H1 (cell line): ENCODE results near the gene MYBPC3. TPM values are rescaled to one million over a fixed set of nuclear protein-coding genes. Genes with fewer than 3 reads are reported as not detected.

Experiments used
- CTCF ChIA-PET: fragments of 300-600 bp; sonication (Branson Sonifier 250); formaldehyde crosslinking; loops from one replicate; lab custom pipeline; 2021; ENCODE audit not compliant: partially characterized antibody; lab: Charles Lee
- POLR2A ChIA-PET: fragments of 300-600 bp; sonication (Branson Sonifier 250); formaldehyde crosslinking; loops from one replicate; lab custom pipeline; 2021; ENCODE audit warnings: inconsistent platforms; ENCODE audit not compliant: partially characterized antibody; lab: Charles Lee
- DNase-seq, 2 experiments: peaks; one replicate each; pipeline versions ENCODE4 v3.0.0 to v3.0.0-alpha.2; 2010 to 2022; ENCODE audit warnings: low spot score in 2 of 2, low read depth in 1 of 2, mixed read lengths in 1 of 2
- FAIRE-seq: peaks from 2 replicates; lab custom pipeline; 2011; peaks lifted over from hg19 to GRCh38; lab: Jason Lieb, UNC
- H2AFZ ChIP-seq: 2 replicates; pipeline ENCODE4 v1.8.1; 2012; ENCODE audit warnings: low read length, inconsistent platforms
- H2AK5ac ChIP-seq: 2 replicates; pipeline ENCODE4 v1.6.1; 2013; ENCODE audit warnings: low read depth, low read length
- H2BK120ac ChIP-seq: replicated peaks from 2 replicates; pipeline ENCODE3; 2013; ENCODE audit warnings: low read depth, low read length, inconsistent platforms
- H2BK12ac ChIP-seq: 2 replicates; pipeline ENCODE4 v1.6.1; 2013; ENCODE audit warnings: low read depth, low read length
- H2BK15ac ChIP-seq: 2 replicates; pipeline ENCODE4 v1.6.1; 2013; ENCODE audit warnings: low read length
- H2BK20ac ChIP-seq: 2 replicates; pipeline ENCODE4 v1.6.1; 2013; ENCODE audit warnings: low read length
- H2BK5ac ChIP-seq: 2 replicates; pipeline ENCODE4 v1.6.1; 2013; ENCODE audit warnings: low read depth, low read length
- H3K14ac ChIP-seq: 2 replicates; pipeline ENCODE4 v1.6.1; 2013; ENCODE audit warnings: inconsistent platforms; ENCODE audit not compliant: insufficient read length
- H3K18ac ChIP-seq: 2 replicates; pipeline ENCODE4 v1.6.1; 2013; ENCODE audit warnings: low read length; ENCODE audit errors: extremely low read depth
- H3K23ac ChIP-seq: 2 replicates; pipeline ENCODE4 v1.6.1; 2013; ENCODE audit warnings: inconsistent platforms; ENCODE audit not compliant: insufficient read length
- H3K23me2 ChIP-seq: 2 replicates; pipeline ENCODE4 v1.6.1; 2013; ENCODE audit warnings: low read depth, low read length
- H3K27ac ChIP-seq: 2 replicates; pipeline ENCODE4 v1.6.1; 2011; ENCODE audit warnings: low read depth, low read length, inconsistent platforms
- H3K27me3 ChIP-seq, 4 experiments: replicated peaks in 1 of 4; 1 replicate in 1 of 4; 2 replicates in 3 of 4; pipeline versions ENCODE4 v1.6.1 to v1.8.1; 2011 to 2013; ENCODE audit warnings: low read length in 3 of 4, mild to moderate bottlenecking in 3 of 4, inconsistent platforms in 2 of 4, mixed read lengths in 2 of 4, moderate library complexity in 1 of 4; ENCODE audit not compliant: control insufficient read depth in 3 of 4, insufficient read depth in 3 of 4; ENCODE audit errors: extremely low read depth in 1 of 4
- H3K36me3 ChIP-seq, 4 experiments: 2 replicates each; pipeline versions ENCODE4 v1.6.1 to v1.8.1; 2011 to 2013; ENCODE audit warnings: mild to moderate bottlenecking in 4 of 4, low read length in 3 of 4, moderate library complexity in 2 of 4, control low read depth in 1 of 4, inconsistent platforms in 1 of 4; ENCODE audit not compliant: insufficient read depth in 4 of 4, control insufficient read depth in 2 of 4
- H3K4ac ChIP-seq: replicated peaks from 2 replicates; pipeline ENCODE3; 2013; ENCODE audit warnings: low read length, low read depth, mixed read lengths, inconsistent platforms; ENCODE audit not compliant: insufficient read length
- H3K4me1 ChIP-seq, 4 experiments: replicated peaks in 1 of 4; 1 replicate in 1 of 4; 2 replicates in 3 of 4; pipeline versions ENCODE4 v1.6.1 to v1.8.1; 2011 to 2013; ENCODE audit warnings: low read length in 3 of 4, inconsistent platforms in 2 of 4, mixed read lengths in 1 of 4; ENCODE audit not compliant: insufficient read depth in 4 of 4, control insufficient read depth in 3 of 4
- H3K4me2 ChIP-seq, 2 experiments: 2 replicates each; pipeline versions ENCODE4 v1.6.1 to v1.8.1; 2011 to 2013; ENCODE audit warnings: low read depth in 2 of 2, low read length in 2 of 2, control low read depth in 1 of 2, inconsistent platforms in 1 of 2, mild to moderate bottlenecking in 1 of 2; ENCODE audit not compliant: insufficient read depth in 1 of 2
- H3K4me3 ChIP-seq, 4 experiments: fragments of 200-600, 300-600 bp in 1 of 4; sonication (generic), shearing (Covaris generic), sonication (Bioruptor Twin) in 1 of 4; 2 replicates each; pipeline versions ENCODE4 v1.5.1 to v1.8.1; 2011 to 2016; ENCODE audit warnings: low read length in 4 of 4, low read depth in 3 of 4, control low read depth in 2 of 4, inconsistent platforms in 2 of 4, mild to moderate bottlenecking in 2 of 4, mixed read lengths in 1 of 4, moderate library complexity in 1 of 4; ENCODE audit not compliant: insufficient read depth in 2 of 4; ENCODE audit errors: extremely low read depth in 1 of 4
- H3K56ac ChIP-seq: replicated peaks from 2 replicates; pipeline ENCODE3; 2013; ENCODE audit warnings: low read depth, mild to moderate bottlenecking, mixed read lengths, low read length, inconsistent platforms; ENCODE audit not compliant: insufficient read length
- H3K79me1 ChIP-seq: 2 replicates; pipeline ENCODE4 v1.6.1; 2013; ENCODE audit warnings: low read depth, low read length, control low read depth
- H3K79me2 ChIP-seq, 2 experiments: 2 replicates each; pipeline versions ENCODE4 v1.6.1 to v1.8.1; 2012 to 2013; ENCODE audit warnings: low read length in 2 of 2, mild to moderate bottlenecking in 2 of 2, inconsistent platforms in 1 of 2; ENCODE audit not compliant: insufficient read depth in 2 of 2, control insufficient read depth in 1 of 2
- H3K9ac ChIP-seq, 4 experiments: replicated peaks in 1 of 4; 1 replicate in 1 of 4; 2 replicates in 3 of 4; pipeline versions ENCODE4 v1.6.1 to v1.8.1; 2011 to 2013; ENCODE audit warnings: low read depth in 3 of 4, low read length in 3 of 4, control low read depth in 2 of 4, mild to moderate bottlenecking in 2 of 4, moderate library complexity in 2 of 4, inconsistent platforms in 1 of 4; ENCODE audit errors: extremely low read depth in 1 of 4
- H3K9me3 ChIP-seq, 2 experiments: 2 replicates each; pipeline versions ENCODE4 v1.6.1 to v1.8.1; 2012 to 2013; ENCODE audit warnings: mild to moderate bottlenecking in 2 of 2, moderate library complexity in 2 of 2, control low read depth in 1 of 2, inconsistent platforms in 1 of 2, low read depth in 1 of 2, low read length in 1 of 2, mixed read lengths in 1 of 2; ENCODE audit not compliant: insufficient read depth in 2 of 2
- H4K20me1 ChIP-seq, 2 experiments: replicated peaks in 1 of 2; 2 replicates each; pipeline versions ENCODE3 to v1.8.1; 2011 to 2013; ENCODE audit warnings: inconsistent platforms in 2 of 2, low read length in 2 of 2, mild to moderate bottlenecking in 1 of 2; ENCODE audit not compliant: insufficient read depth in 2 of 2, control insufficient read depth in 1 of 2
- H4K5ac ChIP-seq: 2 replicates; pipeline ENCODE4 v1.6.1; 2013; ENCODE audit warnings: low read length, low read depth, mixed read lengths, inconsistent platforms; ENCODE audit not compliant: insufficient read length
- H4K8ac ChIP-seq: 2 replicates; pipeline ENCODE4 v1.8.0; 2013; ENCODE audit warnings: mild to moderate bottlenecking, moderate library complexity, low read length, inconsistent platforms; ENCODE audit not compliant: insufficient read depth; ENCODE audit errors: extremely low read depth
- H4K91ac ChIP-seq: replicated peaks from 2 replicates; pipeline ENCODE3; 2013; ENCODE audit warnings: low read length, mixed read lengths, inconsistent platforms; ENCODE audit not compliant: insufficient read length
- CBX5 ChIP-seq: fragments of 300-800, 300-1000 bp; sonication (generic); IDR thresholded peaks from 2 replicates; pipeline ENCODE4 v1.7.1; 2016; ENCODE audit warnings: antibody characterized with exemption, low read length, low read depth
- CEBPB ChIP-seq: IDR thresholded peaks from 2 replicates; pipeline ENCODE4 v1.6.1; 2012; ENCODE audit warnings: low read depth, low read length
- EGR1 ChIP-seq: IDR thresholded peaks from 2 replicates; pipeline ENCODE4 v1.6.1; 2011; ENCODE audit warnings: low read depth, low read length, borderline replicate concordance
- EP300 ChIP-seq, 2 experiments: IDR thresholded peaks; 1 replicate in 1 of 2; 2 replicates in 1 of 2; pipeline ENCODE4 v1.6.1; 2011 to 2012; ENCODE audit warnings: low read depth in 2 of 2, low read length in 2 of 2, mild to moderate bottlenecking in 2 of 2, borderline replicate concordance in 1 of 2, inconsistent platforms in 1 of 2, moderate library complexity in 1 of 2
- NRF1 ChIP-seq: IDR thresholded peaks from 2 replicates; pipeline ENCODE4 v1.6.1; 2011; ENCODE audit warnings: mild to moderate bottlenecking, low read depth, low read length, improper control_type of control experiment
- WGBS, 2 experiments: shearing (Covaris generic) in 1 of 2; methylation state at CpG; one replicate each; pipeline versions ENCODE4 v1.1.6 to v1.1.7; 2013 to 2015; ENCODE audit warnings: low lambda C conversion rate in 2 of 2, mixed read lengths in 2 of 2, inconsistent platforms in 1 of 2, low coverage in 1 of 2, missing lambda C conversion rate in 1 of 2; ENCODE audit not compliant: insufficient replicate concordance in 2 of 2, insufficient coverage in 1 of 2, insufficient read length in 1 of 2; ENCODE audit errors: extremely low coverage in 1 of 2, missing lambda C conversion rate in 1 of 2; 5-methylcytosine and 5-hydroxymethylcytosine counted together
- polyA plus RNA-seq, 7 experiments: library from polyadenylated mRNA; depleted of rRNA in 3 of 7; stranded (reverse) in 5 of 7; unstranded in 2 of 7; fragments of >200 nt in 5 of 7; fragments of 200-250 nt in 2 of 7; gene quantifications; 1 replicate in 5 of 7; 2 replicates in 1 of 7; 4 replicates in 1 of 7; pipeline versions ENCODE4 v1.2.1 to v1.2.3, GENCODE V29; 2011 to 2013; ENCODE audit warnings: missing spikeins in 2 of 7, mixed read lengths in 2 of 7
- total RNA-seq: library from RNA; stranded (reverse); fragmentation: NEBNext Ultra II Directional; extraction: Animal tissue kit (Norgen Biotek cat#: 25700); gene quantifications from 2 replicates; pipeline ENCODE4 v1.2.1, GENCODE V29; 2021
- TF ChIP-seq, protein P1 (sequence below), 3 experiments: IDR thresholded peaks; 1 replicate in 2 of 3; 2 replicates in 1 of 3; pipeline versions ENCODE4 v1.5.1 to v1.6.1; 2011; ENCODE audit warnings: low read length in 3 of 3, mild to moderate bottlenecking in 3 of 3, inconsistent platforms in 2 of 3, low read depth in 1 of 3, moderate library complexity in 1 of 3; ENCODE audit not compliant: insufficient read depth in 1 of 3; ENCODE audit errors: control extremely low read depth in 1 of 3
- TF ChIP-seq, protein P2 (sequence below): IDR thresholded peaks from 2 replicates; pipeline ENCODE4 v1.6.1; 2012; ENCODE audit warnings: inconsistent platforms

MYBPC3 gene
- total and polyA plus RNA-seq, 2 of the 8 experiments (the other 6 are each of a cell fraction or from before 2014, with no cell fraction given) = 0.05 TPM; not detected in 1

DNA sequence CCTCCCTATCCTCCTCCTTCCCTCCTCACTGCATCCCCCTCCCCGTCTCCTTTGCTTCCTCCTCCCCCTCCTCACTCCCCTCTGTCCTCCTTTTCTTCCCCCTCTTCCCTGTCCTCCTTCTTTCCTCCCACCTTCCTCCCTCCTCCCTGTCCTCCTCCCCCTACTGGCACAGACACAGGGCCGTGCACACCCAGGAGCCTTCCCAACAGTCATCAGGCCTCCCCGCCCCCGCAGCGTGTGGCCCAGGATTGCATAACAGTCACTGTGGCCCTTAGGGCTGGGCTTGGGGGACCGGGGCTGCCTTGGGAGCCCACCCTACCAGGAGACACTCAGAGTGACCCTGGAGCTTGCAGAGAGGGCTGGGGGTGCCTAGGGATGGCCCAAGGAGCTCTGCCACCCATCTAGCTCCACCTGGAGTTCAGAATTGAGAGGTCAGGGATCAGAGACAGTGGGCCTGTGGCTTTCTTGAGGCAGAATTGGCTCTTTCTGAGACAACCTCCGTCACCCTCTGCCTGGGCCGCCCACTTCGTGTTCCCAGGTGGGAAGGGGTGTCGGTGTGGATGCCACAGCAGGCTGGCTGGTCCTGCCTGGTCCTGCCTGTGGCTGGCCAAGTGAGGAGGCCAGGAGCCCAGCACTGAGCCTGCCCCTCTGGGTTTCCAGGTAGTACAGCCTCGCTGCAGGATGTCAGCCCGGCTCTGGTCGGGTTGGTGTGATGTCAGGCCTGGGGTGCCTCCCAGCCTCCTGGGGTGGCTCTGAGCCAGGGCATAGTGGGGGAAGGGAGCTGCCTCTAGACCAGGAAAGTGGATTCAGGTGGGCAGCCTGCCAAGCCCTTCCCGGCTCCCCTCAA lies 24.2 kb upstream of the MYBPC3 start:
- Histone ChIP-seq H3K23me2 (peaks cover 9% of the 10 kb centered on the region; the same call in 1 of the 2 replicates), H2AFZ (peak overlapping the region; percentile 7; the same call in 1 of the 2 replicates), H3K27ac (no peak overlapping the region), H4K5ac (no peak overlapping the region), H3K79me1 (no peaks in the 10 kb centered on the region), H3K56ac (no peak overlapping the region), H4K20me1 (peaks cover 0 to 2% of the 10 kb centered on the region in 2 experiments), H4K91ac (peak overlapping the region; percentile 91), H3K4me3 (no peak overlapping the region), H2BK15ac (peak overlapping the region; percentile 75), H2BK20ac (no peak overlapping the region), H3K27me3 (no peaks in the 10 kb centered on the region), H3K4ac (no peak overlapping the region), H3K14ac (no peak overlapping the region), H2BK5ac (0 out of 2 replicates have a peak overlapping the region, but pooled peaks have one; percentile 60), H3K9me3 (no peaks in the 10 kb centered on the region), H4K8ac (peak overlapping the region; percentile 62), H3K9ac (no peak overlapping the region), H3K18ac (peak overlapping the region; percentile 38; the same call in 1 of the 2 replicates), H3K79me2 (no peaks in the 10 kb centered on the region), H2BK12ac (peak overlapping the region; percentile 80; the same call in 1 of the 2 replicates), H3K36me3 (no peaks in the 10 kb centered on the region), H2AK5ac (0 out of 2 replicates have a peak overlapping the region, but pooled peaks have one; percentile 93), H3K4me2 (no peak overlapping the region), H3K23ac (no peak overlapping the region), H2BK120ac (no peak overlapping the region), H3K4me1 (peaks cover 0 to 5% (median 2%) of the 10 kb centered on the region in 4 experiments; a peak in 5 of 7 replicates)
- DNase-seq = no peak
- no peak for FAIRE-seq
- CTCF ChIA-PET = interaction anchor here (0.6 to 1.6 kb wide), 10 partner anchors 9 to 160 kb away, joined by 3 to 11 read pairs (median 4); no protein-coding TSS in a partner anchor
- POLR2A ChIA-PET = interaction anchor here (0.7 to 1.8 kb wide), 6 partner anchors 13 to 140 kb away, joined by 3 to 5 read pairs (median 4); partner anchors contain the start of gene SLC39A13
- WGBS, 2 experiments = 75% methylated on average over 14 of the region's 14 CpGs; no CpG with 5 or more reads in 1 of the 2 experiments
- TF ChIP-seq CEBPB (peak; percentile 84), NRF1 (no peak), EP300 (IDR thresholded peaks at IDR 0.05; ENCODE audit: borderline replicate concordance in 1 of 2, low read depth in 2 of 2, low read length in 2 of 2) (no peak), CBX5 (no peak), EGR1 (0 out of 2 replicates have a peak, but pooled peaks have one; percentile 17)
- TF ChIP-seq, protein P1, sequence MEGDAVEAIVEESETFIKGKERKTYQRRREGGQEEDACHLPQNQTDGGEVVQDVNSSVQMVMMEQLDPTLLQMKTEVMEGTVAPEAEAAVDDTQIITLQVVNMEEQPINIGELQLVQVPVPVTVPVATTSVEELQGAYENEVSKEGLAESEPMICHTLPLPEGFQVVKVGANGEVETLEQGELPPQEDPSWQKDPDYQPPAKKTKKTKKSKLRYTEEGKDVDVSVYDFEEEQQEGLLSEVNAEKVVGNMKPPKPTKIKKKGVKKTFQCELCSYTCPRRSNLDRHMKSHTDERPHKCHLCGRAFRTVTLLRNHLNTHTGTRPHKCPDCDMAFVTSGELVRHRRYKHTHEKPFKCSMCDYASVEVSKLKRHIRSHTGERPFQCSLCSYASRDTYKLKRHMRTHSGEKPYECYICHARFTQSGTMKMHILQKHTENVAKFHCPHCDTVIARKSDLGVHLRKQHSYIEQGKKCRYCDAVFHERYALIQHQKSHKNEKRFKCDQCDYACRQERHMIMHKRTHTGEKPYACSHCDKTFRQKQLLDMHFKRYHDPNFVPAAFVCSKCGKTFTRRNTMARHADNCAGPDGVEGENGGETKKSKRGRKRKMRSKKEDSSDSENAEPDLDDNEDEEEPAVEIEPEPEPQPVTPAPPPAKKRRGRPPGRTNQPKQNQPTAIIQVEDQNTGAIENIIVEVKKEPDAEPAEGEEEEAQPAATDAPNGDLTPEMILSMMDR (IDR thresholded peaks at IDR 0.05; ENCODE audit: control extremely low read depth in 1 of 3, insufficient read depth in 1 of 3, low read depth in 1 of 3, low read length in 3 of 3) = peak in 2 of 3 experiments; percentile 3 to 14; a peak in 2 of 4 replicates
- TF ChIP-seq, protein P2, sequence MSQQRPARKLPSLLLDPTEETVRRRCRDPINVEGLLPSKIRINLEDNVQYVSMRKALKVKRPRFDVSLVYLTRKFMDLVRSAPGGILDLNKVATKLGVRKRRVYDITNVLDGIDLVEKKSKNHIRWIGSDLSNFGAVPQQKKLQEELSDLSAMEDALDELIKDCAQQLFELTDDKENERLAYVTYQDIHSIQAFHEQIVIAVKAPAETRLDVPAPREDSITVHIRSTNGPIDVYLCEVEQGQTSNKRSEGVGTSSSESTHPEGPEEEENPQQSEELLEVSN = no peak
